ENCODE results near the gene ADARB1. TPM values are rescaled to one million over a fixed set of nuclear protein-coding genes. Genes with fewer than 3 reads are reported as not detected.

The ADARB1 gene
- total and polyA plus RNA-seq, 12 donors, result 7.2 to 21.6 (median 16.1) TPM

DNA sequence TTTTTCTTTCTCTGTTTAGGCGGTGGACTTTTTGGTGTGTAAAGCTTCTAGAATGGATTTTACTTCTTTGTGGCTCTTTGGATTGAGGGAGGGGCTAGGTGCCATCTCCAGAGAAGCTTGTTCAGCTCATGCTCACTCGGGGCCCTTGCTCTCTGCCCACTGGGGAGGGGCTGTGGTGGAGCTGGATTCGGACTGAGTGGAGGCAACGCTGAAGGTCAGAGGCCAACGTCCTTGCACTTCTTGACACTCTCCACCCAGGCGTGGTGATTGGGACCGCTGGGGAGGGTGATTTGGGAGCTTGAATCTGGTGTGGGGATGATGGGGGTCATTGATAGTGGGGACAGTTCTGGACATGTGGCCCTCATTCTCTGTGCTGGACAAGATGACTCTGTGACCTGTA, 52.6 kb downstream of the ADARB1 start:
- Histone ChIP-seq H3K4me1 (replicated peaks in 1 of 2) (peaks cover 23 to 44% of the 10 kb centered on the region in 2 donors), H3K4me3 (no peak overlapping the region), H3K27ac (no peak overlapping the region), H3K27me3 (no peaks in the 10 kb centered on the region), H3K9me3 (replicated peaks in 1 of 3) (no peaks in the 10 kb centered on the region), H3K36me3 (replicated peaks in 1 of 2) (no peaks in the 10 kb centered on the region)
- TF ChIP-seq POLR2A (IDR thresholded peaks at IDR 0.05), result no peak
- TF ChIP-seq, protein P1, sequence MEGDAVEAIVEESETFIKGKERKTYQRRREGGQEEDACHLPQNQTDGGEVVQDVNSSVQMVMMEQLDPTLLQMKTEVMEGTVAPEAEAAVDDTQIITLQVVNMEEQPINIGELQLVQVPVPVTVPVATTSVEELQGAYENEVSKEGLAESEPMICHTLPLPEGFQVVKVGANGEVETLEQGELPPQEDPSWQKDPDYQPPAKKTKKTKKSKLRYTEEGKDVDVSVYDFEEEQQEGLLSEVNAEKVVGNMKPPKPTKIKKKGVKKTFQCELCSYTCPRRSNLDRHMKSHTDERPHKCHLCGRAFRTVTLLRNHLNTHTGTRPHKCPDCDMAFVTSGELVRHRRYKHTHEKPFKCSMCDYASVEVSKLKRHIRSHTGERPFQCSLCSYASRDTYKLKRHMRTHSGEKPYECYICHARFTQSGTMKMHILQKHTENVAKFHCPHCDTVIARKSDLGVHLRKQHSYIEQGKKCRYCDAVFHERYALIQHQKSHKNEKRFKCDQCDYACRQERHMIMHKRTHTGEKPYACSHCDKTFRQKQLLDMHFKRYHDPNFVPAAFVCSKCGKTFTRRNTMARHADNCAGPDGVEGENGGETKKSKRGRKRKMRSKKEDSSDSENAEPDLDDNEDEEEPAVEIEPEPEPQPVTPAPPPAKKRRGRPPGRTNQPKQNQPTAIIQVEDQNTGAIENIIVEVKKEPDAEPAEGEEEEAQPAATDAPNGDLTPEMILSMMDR (IDR thresholded peaks at IDR 0.05), result no peak
- no peak for DNase-seq
- 62 to 82% (median 77%) methylated on average over 5 to 7 of the region's 7 CpGs for WGBS, 4 donors
- intact Hi-C loops (cut with DNase I), result loop anchor here in 1 of 2 donors (5.0 kb wide), 1 partner anchor 175 kb away; no protein-coding TSS in a partner anchor

DNA sequence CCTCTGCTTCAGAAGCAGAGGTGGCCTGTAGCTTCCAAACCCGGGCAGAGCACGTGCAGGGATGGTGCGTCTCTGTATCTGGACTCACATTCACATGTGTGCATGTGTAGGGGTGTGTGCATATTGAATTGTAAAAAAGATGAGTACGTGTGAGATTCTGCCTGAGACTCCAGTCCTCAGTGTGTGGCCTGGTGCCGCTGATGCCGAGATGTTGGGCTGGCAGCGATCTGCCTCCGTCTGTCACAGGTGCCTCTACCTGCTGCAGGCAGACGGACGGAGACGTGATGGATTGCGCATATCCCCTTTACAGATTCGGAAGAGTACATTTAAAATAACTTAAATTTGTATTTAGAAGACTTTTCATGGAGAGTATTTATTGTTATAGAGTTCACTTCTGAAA, 53.6 kb downstream of the ADARB1 start:
- Histone ChIP-seq H3K4me3 (no peak overlapping the region), H3K9me3 (replicated peaks in 1 of 3) (no peaks in the 10 kb centered on the region), H3K4me1 (replicated peaks in 1 of 2) (peaks cover 23 to 51% of the 10 kb centered on the region in 2 donors), H3K27ac (no peak overlapping the region), H3K27me3 (no peaks in the 10 kb centered on the region), H3K36me3 (replicated peaks in 1 of 2) (no peaks in the 10 kb centered on the region)
- intact Hi-C loops (cut with DNase I), result loop anchor here in 1 of 2 donors (5.0 kb wide), 1 partner anchor 176 kb away; no protein-coding TSS in a partner anchor
- 85 to 92% (median 88%) methylated on average over 13 of the region's 13 CpGs for WGBS, 4 donors
- DNase-seq, result no peak
- TF ChIP-seq POLR2A (IDR thresholded peaks at IDR 0.05), result no peak
- TF ChIP-seq, protein P1 (IDR thresholded peaks at IDR 0.05), result no peak

DNA sequence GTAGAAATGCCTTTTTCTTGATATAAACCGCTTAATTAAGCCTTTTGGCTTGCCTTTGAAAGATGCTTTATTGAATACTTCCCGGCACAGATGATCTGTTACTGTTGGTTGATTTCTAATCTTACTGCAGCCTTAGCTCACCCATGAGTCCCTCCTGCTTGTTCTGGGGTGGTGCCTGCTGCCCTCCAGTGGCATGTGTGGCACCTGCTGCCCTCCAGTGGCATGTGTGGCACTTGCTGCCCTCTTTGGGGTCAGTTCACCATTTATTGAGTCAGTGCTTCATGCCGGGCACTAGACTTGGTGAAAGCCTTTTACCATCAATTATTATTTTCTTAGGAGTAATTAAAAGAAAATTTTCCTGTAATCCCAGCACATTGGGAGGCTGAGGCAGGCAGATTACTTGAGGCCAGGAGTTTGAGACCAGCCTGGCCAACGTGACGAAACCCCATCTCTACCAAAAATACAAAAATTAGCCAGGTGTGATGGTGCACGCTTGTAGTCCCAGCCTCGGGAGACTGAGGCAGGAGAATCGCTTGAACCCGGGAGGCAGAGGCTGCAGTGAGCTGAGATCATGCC, 54.3 kb downstream of the ADARB1 start:
- Histone ChIP-seq H3K4me3 (no peak overlapping the region), H3K36me3 (replicated peaks in 1 of 2) (no peaks in the 10 kb centered on the region), H3K27me3 (no peaks in the 10 kb centered on the region), H3K4me1 (replicated peaks in 1 of 2) (peaks cover 23 to 56% of the 10 kb centered on the region in 2 donors), H3K27ac (peak overlapping the region in 3 of 5 donors; percentile 3 to 90 (median 89)), H3K9me3 (replicated peaks in 1 of 3) (no peaks in the 10 kb centered on the region)
- intact Hi-C loops (cut with DNase I), result loop anchor here in 1 of 2 donors (5.0 kb wide), 1 partner anchor 176 kb away; no protein-coding TSS in a partner anchor
- DNase-seq, result peak; percentile 78 to 93 (median 86)
- no peak for TF ChIP-seq POLR2A (IDR thresholded peaks at IDR 0.05)
- TF ChIP-seq, protein P1 (IDR thresholded peaks at IDR 0.05), result peak; percentile 77 to 97 (median 93)
- WGBS, 4 donors, result 38 to 53% (median 47%) methylated on average over 9 of the region's 9 CpGs

DNA sequence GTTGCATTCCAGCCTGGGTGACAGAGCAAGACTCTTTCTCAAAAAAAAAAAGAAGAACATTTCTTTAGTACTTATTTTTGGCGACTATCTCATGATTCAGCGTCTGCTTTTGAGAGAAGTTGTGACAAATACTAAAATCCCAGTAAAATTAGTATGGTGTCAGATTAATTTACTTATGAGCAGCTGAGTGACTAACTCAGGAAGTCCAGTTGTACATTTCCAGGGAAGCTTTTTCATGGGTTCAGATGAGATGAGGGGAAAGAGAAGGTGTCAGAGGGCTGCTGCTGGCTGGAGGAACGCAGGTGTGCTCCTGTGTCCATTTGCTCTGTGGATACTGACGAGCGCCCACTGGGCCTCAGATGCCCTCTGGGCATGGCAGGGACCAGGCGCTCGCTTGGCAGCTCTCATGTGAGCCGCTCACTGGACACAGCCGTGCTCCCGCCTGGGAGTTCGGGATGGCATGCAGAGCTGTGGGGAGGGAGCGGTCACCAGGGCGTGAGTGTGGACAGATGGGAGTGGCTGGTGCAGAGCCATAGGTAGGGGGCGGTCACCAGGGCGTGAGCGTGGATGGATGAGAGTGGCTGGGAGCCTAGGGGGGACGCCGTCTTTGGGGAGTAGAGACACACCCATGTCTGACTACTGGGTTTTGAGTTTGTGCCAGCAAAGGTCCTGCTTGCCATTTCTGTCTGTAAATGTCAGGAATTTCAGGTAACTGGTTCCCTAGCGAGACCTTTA, 55.0 kb downstream of the ADARB1 start:
- intact Hi-C loops (cut with DNase I), result loop anchor here in 1 of 2 donors (5.0 kb wide), 1 partner anchor 177 kb away; no protein-coding TSS in a partner anchor
- no peak for TF ChIP-seq POLR2A (IDR thresholded peaks at IDR 0.05)
- TF ChIP-seq, protein P1 (IDR thresholded peaks at IDR 0.05), result no peak
- peak overlapping the region; percentile 42 to 90 (median 81) for H3K27ac ChIP-seq
- H3K4me1 ChIP-seq (replicated peaks in 1 of 2), result peaks cover 23 to 56% of the 10 kb centered on the region in 2 donors
- no peak overlapping the region for H3K4me3 ChIP-seq
- no peaks in the 10 kb centered on the region for H3K9me3 ChIP-seq (replicated peaks in 1 of 3)
- H3K27me3 ChIP-seq, result no peaks in the 10 kb centered on the region
- DNase-seq, result peak in 1 of 7 donors; percentile 78
- WGBS, 4 donors, result 62 to 71% (median 68%) methylated on average over 19 of the region's 19 CpGs
- H3K36me3 ChIP-seq (replicated peaks in 1 of 2), result no peaks in the 10 kb centered on the region
